Effector memory CD8-positive, alpha-beta T cell (primary cell): ENCODE data around the gene TAF1.
"Not testable (repeated sequence)": the region's sequence is repeated elsewhere in the genome, so short reads cannot be mapped to it uniquely, and the experiment has no call there.

Experiments used
- ATAC-seq: fragments of 150-1000 bp; cut with Tn5 transposase; replicated peaks from 2 replicates; pipeline ENCODE4 v1.10.0; 2021; ENCODE audit warnings: mild to moderate bottlenecking, moderate library complexity
- DNase-seq, 3 experiments: peaks; one replicate each; pipeline ENCODE4 v3.0.0; 2021
- H3K27ac Mint-ChIP-seq, 2 donors: one replicate each; pipeline ENCODE4 v1.8.0; 2022; ENCODE audit warnings: mild to moderate bottlenecking in 2 of 2, mixed read lengths in 2 of 2, moderate library complexity in 2 of 2
- H3K27me3 Mint-ChIP-seq, 2 donors: one replicate each; pipeline ENCODE4 v1.8.0; 2022; ENCODE audit warnings: mixed read lengths in 2 of 2
- H3K36me3 Mint-ChIP-seq: one replicate; pipeline ENCODE4 v1.8.0; 2022; ENCODE audit warnings: mild to moderate bottlenecking, moderate library complexity, mixed read lengths; ENCODE audit not compliant: insufficient read depth
- H3K4me1 Mint-ChIP-seq, 2 donors: one replicate each; pipeline ENCODE4 v1.8.0; 2022; ENCODE audit warnings: low read depth in 2 of 2, mixed read lengths in 2 of 2
- H3K4me3 Mint-ChIP-seq, 2 donors: one replicate each; pipeline ENCODE4 v1.8.0; 2022; ENCODE audit warnings: mild to moderate bottlenecking in 2 of 2, mixed read lengths in 2 of 2, moderate library complexity in 2 of 2
- H3K9me3 Mint-ChIP-seq, 2 donors: one replicate each; pipeline ENCODE4 v1.8.0; 2022; ENCODE audit warnings: mixed read lengths in 2 of 2

Gene TAF1

DNA sequence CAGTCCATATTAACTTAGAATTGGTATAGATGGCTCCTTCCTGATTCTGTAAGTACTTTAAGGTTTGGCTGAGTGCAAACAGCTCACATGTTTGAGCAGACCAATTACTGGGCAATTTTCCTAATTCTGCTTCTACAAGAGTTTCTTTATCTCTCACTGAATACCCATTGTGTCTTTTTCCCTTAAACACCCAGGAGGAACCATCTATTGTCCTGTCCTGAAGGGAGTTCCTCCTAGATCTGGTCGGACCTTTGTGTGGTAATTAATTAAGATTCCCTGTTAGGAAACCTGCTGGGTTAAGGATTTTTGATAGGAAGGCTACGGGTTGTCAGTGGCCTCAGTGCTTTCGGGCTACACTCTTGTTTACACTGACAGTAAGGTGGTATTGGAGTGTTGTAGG lies 129.8 kb downstream of the TAF1 start:
- H3K27ac Mint-ChIP-seq, result peak overlapping the region in 1 of 2 donors; percentile 50
- not testable (repeated sequence) for H3K9me3 Mint-ChIP-seq, H3K36me3 Mint-ChIP-seq, H3K4me1 Mint-ChIP-seq, DNase-seq, ATAC-seq, H3K27me3 Mint-ChIP-seq, H3K4me3 Mint-ChIP-seq

- no peak for ATAC-seq
- peaks cover 9% of the 10 kb centered on the region in 2 donors for H3K4me1 Mint-ChIP-seq
- H3K9me3 Mint-ChIP-seq, result no peaks in the 10 kb centered on the region
- peak overlapping the region in 1 of 2 donors; percentile 50 for H3K27ac Mint-ChIP-seq
- no peaks in the 10 kb centered on the region for H3K36me3 Mint-ChIP-seq
- no peak overlapping the region for H3K4me3 Mint-ChIP-seq
- no peak for DNase-seq
- H3K27me3 Mint-ChIP-seq, result no peaks in the 10 kb centered on the region
Observed at GRCh38 chrX:71496476-71496875, 130.3 kb downstream of the TAF1 start.

GRCh38 chrX:71502080-71502479 lies 135.9 kb downstream of the TAF1 start:
- H3K9me3 Mint-ChIP-seq, H3K27me3 Mint-ChIP-seq, H3K4me3 Mint-ChIP-seq, H3K4me1 Mint-ChIP-seq, ATAC-seq, H3K27ac Mint-ChIP-seq, DNase-seq, H3K36me3 Mint-ChIP-seq: not testable (repeated sequence)

DNA sequence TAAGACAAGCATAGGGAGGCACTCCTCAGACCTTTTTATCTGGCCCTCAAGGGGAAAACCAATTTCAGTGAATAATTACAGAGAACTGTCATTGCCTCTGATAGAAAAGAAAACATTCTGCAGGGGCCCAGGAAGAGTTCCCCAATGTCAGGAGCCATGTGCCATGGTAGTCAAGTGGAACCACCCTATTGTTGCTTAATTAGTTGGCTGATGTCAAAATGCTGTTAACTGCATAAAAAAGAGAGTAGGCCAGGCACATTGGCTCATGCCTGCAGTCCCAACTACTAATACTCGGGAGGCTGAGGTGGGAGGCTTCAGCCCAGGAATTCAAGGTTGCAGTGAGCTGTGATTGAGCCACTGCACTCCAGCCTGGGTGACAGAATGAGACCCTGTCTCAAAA lies 138.2 kb downstream of the TAF1 start:
- no peaks in the 10 kb centered on the region for H3K27me3 Mint-ChIP-seq
- DNase-seq (no peak), ATAC-seq (no peak)
- no peaks in the 10 kb centered on the region for H3K9me3 Mint-ChIP-seq
- H3K4me3 Mint-ChIP-seq, result no peak overlapping the region
- peaks cover 3% of the 10 kb centered on the region for H3K36me3 Mint-ChIP-seq
- H3K4me1 Mint-ChIP-seq, result peaks cover 0 to 3% of the 10 kb centered on the region in 2 donors
- H3K27ac Mint-ChIP-seq, result no peak overlapping the region

GRCh38 chrX:71509289-71509688 lies 143.1 kb downstream of the TAF1 start:
- H3K27ac Mint-ChIP-seq, result no peak overlapping the region
- DNase-seq (no peak), ATAC-seq (no peak)
- H3K36me3 Mint-ChIP-seq, result peaks cover 3% of the 10 kb centered on the region
- H3K4me1 Mint-ChIP-seq, result peaks cover under 1 to 7% of the 10 kb centered on the region in 2 donors
- no peaks in the 10 kb centered on the region for H3K9me3 Mint-ChIP-seq
- H3K4me3 Mint-ChIP-seq, result no peak overlapping the region
- no peaks in the 10 kb centered on the region for H3K27me3 Mint-ChIP-seq

- Mint-ChIP-seq H3K4me1 (peaks cover 5 to 12% of the 10 kb centered on the region in 2 donors), H3K27ac (no peak overlapping the region), H3K27me3 (no peaks in the 10 kb centered on the region), H3K9me3 (no peaks in the 10 kb centered on the region), H3K36me3 (no peaks in the 10 kb centered on the region), H3K4me3 (no peak overlapping the region)
- DNase-seq, result no peak
- no peak for ATAC-seq
Observed at GRCh38 chrX:71510161-71510560, 144.0 kb downstream of the TAF1 start.

DNA sequence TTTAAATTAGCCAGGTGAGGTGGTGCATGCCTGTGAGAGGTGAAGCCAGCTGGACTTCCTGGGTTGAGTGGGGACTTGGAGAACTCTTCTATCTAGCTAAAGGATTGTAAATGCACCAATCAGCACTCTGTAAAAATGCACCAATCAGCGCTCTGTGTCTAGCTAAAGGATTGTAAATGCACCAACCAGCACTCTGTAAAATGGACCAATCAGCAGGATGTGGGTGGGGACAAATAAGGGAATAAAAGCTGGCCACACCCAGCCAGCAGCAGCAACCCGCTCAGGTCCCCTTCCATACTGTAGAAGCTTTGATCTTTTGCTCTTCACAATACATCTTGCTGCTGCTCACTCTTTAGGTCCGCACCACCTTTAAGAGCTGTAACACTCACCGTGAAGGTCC lies 147.6 kb downstream of the TAF1 start:
- H3K4me1 Mint-ChIP-seq, result peaks cover 5 to 12% of the 10 kb centered on the region in 2 donors
- not testable (repeated sequence) for DNase-seq, H3K4me3 Mint-ChIP-seq, ATAC-seq, H3K27me3 Mint-ChIP-seq, H3K9me3 Mint-ChIP-seq, H3K36me3 Mint-ChIP-seq
- peak overlapping the region in 1 of 2 donors; percentile 22 for H3K27ac Mint-ChIP-seq

DNA sequence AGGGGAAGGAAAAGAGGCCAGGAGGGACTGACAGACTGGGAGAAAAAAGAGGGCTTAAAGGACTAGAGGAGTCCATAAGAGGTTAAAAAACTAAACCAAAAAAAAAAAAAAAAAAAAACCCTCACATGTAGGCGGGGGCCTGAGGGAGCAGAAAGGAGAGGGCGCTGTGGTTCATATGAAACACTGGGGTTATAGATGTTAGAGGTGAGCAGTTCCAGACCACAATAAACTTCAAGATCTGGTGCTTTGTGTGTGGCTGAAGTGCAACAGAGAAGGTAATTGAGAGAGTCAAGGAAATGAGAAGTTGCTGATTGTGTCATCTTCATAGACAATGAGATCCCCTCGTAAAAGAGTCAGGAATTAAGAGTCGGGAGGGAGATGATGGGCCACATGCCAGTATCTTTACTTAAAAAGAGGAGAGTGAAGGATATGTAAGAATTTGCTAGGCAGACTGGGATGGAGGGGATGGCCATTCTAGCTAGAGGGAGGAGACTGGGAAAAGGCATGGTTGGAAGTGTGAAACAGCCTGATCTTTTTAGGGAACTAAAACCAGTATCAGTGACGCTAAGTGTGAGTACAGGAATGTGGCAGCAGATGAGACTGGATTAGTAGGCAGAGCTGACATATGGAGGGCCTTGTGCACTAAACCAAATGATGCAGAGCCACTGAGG lies 148.3 kb downstream of the TAF1 start:
- Mint-ChIP-seq H3K9me3 (no peaks in the 10 kb centered on the region), H3K4me3 (peak overlapping the region in 1 of 2 donors; percentile 4), H3K36me3 (no peaks in the 10 kb centered on the region), H3K27ac (peak overlapping the region; percentile 22 to 61), H3K4me1 (peaks cover 5 to 9% of the 10 kb centered on the region in 2 donors), H3K27me3 (no peaks in the 10 kb centered on the region)
- ATAC-seq, result peak; percentile 100
- DNase-seq, result peak; percentile 24 to 33 (median 31)

DNA sequence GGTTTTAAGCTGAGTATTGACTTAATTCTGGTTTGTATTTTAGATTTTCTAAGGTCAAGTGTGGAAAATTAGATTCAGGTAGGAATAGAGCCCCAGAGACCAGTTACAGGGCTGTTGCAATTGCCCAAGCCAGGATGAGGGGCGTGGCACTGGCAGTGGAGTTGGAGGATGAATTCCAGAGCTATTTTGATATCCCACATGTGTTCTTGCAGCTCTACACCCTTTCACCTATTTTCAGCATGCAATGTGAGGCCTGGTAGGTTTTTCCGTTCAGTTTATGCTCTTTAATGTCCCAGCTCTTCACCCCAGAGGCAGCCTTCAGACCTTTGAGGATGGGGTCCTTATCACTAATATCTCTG lies 148.9 kb downstream of the TAF1 start:
- ATAC-seq (no peak), DNase-seq (no peak)
- H3K4me1 Mint-ChIP-seq, result peaks cover 5 to 9% of the 10 kb centered on the region in 2 donors
- H3K27me3 Mint-ChIP-seq, result no peaks in the 10 kb centered on the region
- no peaks in the 10 kb centered on the region for H3K9me3 Mint-ChIP-seq
- H3K36me3 Mint-ChIP-seq, result no peaks in the 10 kb centered on the region
- peak overlapping the region; percentile 22 to 61 for H3K27ac Mint-ChIP-seq
- H3K4me3 Mint-ChIP-seq, result no peak overlapping the region
